Nephron (organoid): ENCODE data around the gene JARID2.

Source experiments
- H3K27ac Mint-ChIP-seq, 3 experiments: 2 replicates each; pipeline ENCODE4 v1.8.0; 2020; ENCODE audit warnings: mixed read lengths in 3 of 3, mild to moderate bottlenecking in 2 of 3, moderate library complexity in 1 of 3
- H3K27me3 Mint-ChIP-seq: 2 replicates; pipeline ENCODE4 v1.8.0; 2021; ENCODE audit warnings: low read depth, mild to moderate bottlenecking, moderate library complexity, mixed read lengths
- H3K36me3 Mint-ChIP-seq: 2 replicates; pipeline ENCODE4 v1.8.0; 2020; ENCODE audit warnings: low read depth, mixed read lengths
- H3K4me1 Mint-ChIP-seq: 2 replicates; pipeline ENCODE4 v1.8.0; 2020; ENCODE audit warnings: mixed read lengths
- H3K4me3 Mint-ChIP-seq, 3 experiments: 2 replicates each; pipeline ENCODE4 v1.8.0; 2020; ENCODE audit warnings: mild to moderate bottlenecking in 3 of 3, mixed read lengths in 3 of 3, moderate library complexity in 2 of 3
- H3K9me3 Mint-ChIP-seq: 2 replicates; pipeline ENCODE4 v1.8.0; 2020; ENCODE audit warnings: mixed read lengths
- CTCF ChIP-seq, 3 experiments: fragments of 200-600 bp; sonication (generic); IDR thresholded peaks; one replicate each; pipeline ENCODE4 v1.5.0; 2021; ENCODE audit warnings: antibody characterized with exemption in 3 of 3; ENCODE audit not compliant: unreplicated experiment in 3 of 3

JARID2 gene

GRCh38 chr6:15366879-15367278, 121.0 kb downstream of the JARID2 start:
- H3K4me1 Mint-ChIP-seq = peaks cover 39% of the 10 kb centered on the region
- H3K27ac Mint-ChIP-seq = no peak overlapping the region
- no peak for TF ChIP-seq CTCF (IDR thresholded peaks at IDR 0.05; ENCODE audit: unreplicated experiment in 3 of 3)
- peaks cover 4% of the 10 kb centered on the region for H3K36me3 Mint-ChIP-seq
- peaks cover 4% of the 10 kb centered on the region for H3K27me3 Mint-ChIP-seq
- no peak overlapping the region for H3K4me3 Mint-ChIP-seq
- no peaks in the 10 kb centered on the region for H3K9me3 Mint-ChIP-seq

GRCh38 chr6:15368186-15368585, 122.3 kb downstream of the JARID2 start:
- peaks cover 41% of the 10 kb centered on the region for H3K4me1 Mint-ChIP-seq
- H3K4me3 Mint-ChIP-seq = no peak overlapping the region
- H3K36me3 Mint-ChIP-seq = peaks cover 4% of the 10 kb centered on the region
- no peak for TF ChIP-seq CTCF (IDR thresholded peaks at IDR 0.05; ENCODE audit: unreplicated experiment in 3 of 3)
- no peak overlapping the region for H3K27ac Mint-ChIP-seq
- H3K27me3 Mint-ChIP-seq = peaks cover 4% of the 10 kb centered on the region
- no peaks in the 10 kb centered on the region for H3K9me3 Mint-ChIP-seq

- Mint-ChIP-seq H3K4me3 (no peak overlapping the region), H3K36me3 (peaks cover 4% of the 10 kb centered on the region), H3K4me1 (peaks cover 41% of the 10 kb centered on the region), H3K27ac (no peak overlapping the region), H3K9me3 (no peaks in the 10 kb centered on the region), H3K27me3 (peaks cover 4% of the 10 kb centered on the region)
- no peak for TF ChIP-seq CTCF (IDR thresholded peaks at IDR 0.05; ENCODE audit: unreplicated experiment in 3 of 3)
Measured at GRCh38 chr6:15368873-15369272, 123.0 kb downstream of the JARID2 start.

GRCh38 chr6:15369838-15370237, 124.0 kb downstream of the JARID2 start:
- Mint-ChIP-seq H3K27ac (no peak overlapping the region), H3K4me3 (no peak overlapping the region), H3K27me3 (peaks cover 4% of the 10 kb centered on the region), H3K36me3 (peaks cover 4% of the 10 kb centered on the region), H3K4me1 (peaks cover 41% of the 10 kb centered on the region), H3K9me3 (no peaks in the 10 kb centered on the region)
- no peak for TF ChIP-seq CTCF (IDR thresholded peaks at IDR 0.05; ENCODE audit: unreplicated experiment in 3 of 3)

GRCh38 chr6:15370733-15371671, 125.1 kb downstream of the JARID2 start:
- no peak for TF ChIP-seq CTCF (IDR thresholded peaks at IDR 0.05; ENCODE audit: unreplicated experiment in 3 of 3)
- peaks cover 4% of the 10 kb centered on the region for H3K36me3 Mint-ChIP-seq
- peaks cover 47% of the 10 kb centered on the region for H3K4me1 Mint-ChIP-seq
- no peak overlapping the region for H3K4me3 Mint-ChIP-seq
- H3K27ac Mint-ChIP-seq = no peak overlapping the region
- H3K9me3 Mint-ChIP-seq = no peaks in the 10 kb centered on the region
- peaks cover 4% of the 10 kb centered on the region for H3K27me3 Mint-ChIP-seq

- Mint-ChIP-seq H3K9me3 (no peaks in the 10 kb centered on the region), H3K27me3 (peaks cover 4% of the 10 kb centered on the region), H3K36me3 (peaks cover 9% of the 10 kb centered on the region), H3K4me1 (peaks cover 43% of the 10 kb centered on the region), H3K4me3 (no peak overlapping the region), H3K27ac (no peak overlapping the region)
- no peak for TF ChIP-seq CTCF (IDR thresholded peaks at IDR 0.05; ENCODE audit: unreplicated experiment in 3 of 3)
Measured at GRCh38 chr6:15372932-15373331, 127.1 kb downstream of the JARID2 start.
